ENCODE results near the gene RASGEF1C. TPM values are rescaled to one million over a fixed set of nuclear protein-coding genes. Genes with fewer than 3 reads are reported as not detected.

Gene RASGEF1C
- total RNA-seq, 1 donor from 2014 or later, result not detected

DNA sequence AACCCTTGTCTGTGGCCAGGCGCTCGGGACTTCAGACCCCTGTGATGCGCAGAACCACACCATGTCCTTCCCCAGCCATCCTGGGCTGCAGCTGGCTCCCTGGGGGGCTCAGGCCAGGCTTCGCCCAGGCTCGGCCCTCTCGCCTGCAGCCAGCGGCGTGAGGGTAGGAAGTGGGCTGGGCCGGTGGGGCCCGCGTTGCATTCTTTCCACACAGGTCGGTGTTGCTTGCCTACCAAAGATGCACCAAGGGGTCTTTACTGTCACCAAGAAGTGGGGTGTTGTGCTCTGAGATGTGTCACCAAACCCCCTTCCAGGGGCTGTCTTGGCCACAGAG lies 89.1 kb downstream of the RASGEF1C start:
- H3K4me1 Mint-ChIP-seq (ENCODE audit: low read depth), result no peaks in the 10 kb centered on the region
- H3K4me3 Mint-ChIP-seq (ENCODE audit: unreplicated experiment), result no peak overlapping the region
- no peaks in the 10 kb centered on the region for H3K9me3 Mint-ChIP-seq (ENCODE audit: low read depth)
- H3K36me3 Mint-ChIP-seq (ENCODE audit: low read depth), result no peaks in the 10 kb centered on the region
- no peak for DNase-seq (ENCODE audit: low spot score)
- H3K27ac Mint-ChIP-seq (ENCODE audit: unreplicated experiment), result no peak overlapping the region
- peaks cover 20% of the 10 kb centered on the region for H3K27me3 Mint-ChIP-seq (ENCODE audit: low read depth)
- TF ChIP-seq, protein P1, sequence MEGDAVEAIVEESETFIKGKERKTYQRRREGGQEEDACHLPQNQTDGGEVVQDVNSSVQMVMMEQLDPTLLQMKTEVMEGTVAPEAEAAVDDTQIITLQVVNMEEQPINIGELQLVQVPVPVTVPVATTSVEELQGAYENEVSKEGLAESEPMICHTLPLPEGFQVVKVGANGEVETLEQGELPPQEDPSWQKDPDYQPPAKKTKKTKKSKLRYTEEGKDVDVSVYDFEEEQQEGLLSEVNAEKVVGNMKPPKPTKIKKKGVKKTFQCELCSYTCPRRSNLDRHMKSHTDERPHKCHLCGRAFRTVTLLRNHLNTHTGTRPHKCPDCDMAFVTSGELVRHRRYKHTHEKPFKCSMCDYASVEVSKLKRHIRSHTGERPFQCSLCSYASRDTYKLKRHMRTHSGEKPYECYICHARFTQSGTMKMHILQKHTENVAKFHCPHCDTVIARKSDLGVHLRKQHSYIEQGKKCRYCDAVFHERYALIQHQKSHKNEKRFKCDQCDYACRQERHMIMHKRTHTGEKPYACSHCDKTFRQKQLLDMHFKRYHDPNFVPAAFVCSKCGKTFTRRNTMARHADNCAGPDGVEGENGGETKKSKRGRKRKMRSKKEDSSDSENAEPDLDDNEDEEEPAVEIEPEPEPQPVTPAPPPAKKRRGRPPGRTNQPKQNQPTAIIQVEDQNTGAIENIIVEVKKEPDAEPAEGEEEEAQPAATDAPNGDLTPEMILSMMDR (IDR thresholded peaks at IDR 0.05), result no peak

DNA sequence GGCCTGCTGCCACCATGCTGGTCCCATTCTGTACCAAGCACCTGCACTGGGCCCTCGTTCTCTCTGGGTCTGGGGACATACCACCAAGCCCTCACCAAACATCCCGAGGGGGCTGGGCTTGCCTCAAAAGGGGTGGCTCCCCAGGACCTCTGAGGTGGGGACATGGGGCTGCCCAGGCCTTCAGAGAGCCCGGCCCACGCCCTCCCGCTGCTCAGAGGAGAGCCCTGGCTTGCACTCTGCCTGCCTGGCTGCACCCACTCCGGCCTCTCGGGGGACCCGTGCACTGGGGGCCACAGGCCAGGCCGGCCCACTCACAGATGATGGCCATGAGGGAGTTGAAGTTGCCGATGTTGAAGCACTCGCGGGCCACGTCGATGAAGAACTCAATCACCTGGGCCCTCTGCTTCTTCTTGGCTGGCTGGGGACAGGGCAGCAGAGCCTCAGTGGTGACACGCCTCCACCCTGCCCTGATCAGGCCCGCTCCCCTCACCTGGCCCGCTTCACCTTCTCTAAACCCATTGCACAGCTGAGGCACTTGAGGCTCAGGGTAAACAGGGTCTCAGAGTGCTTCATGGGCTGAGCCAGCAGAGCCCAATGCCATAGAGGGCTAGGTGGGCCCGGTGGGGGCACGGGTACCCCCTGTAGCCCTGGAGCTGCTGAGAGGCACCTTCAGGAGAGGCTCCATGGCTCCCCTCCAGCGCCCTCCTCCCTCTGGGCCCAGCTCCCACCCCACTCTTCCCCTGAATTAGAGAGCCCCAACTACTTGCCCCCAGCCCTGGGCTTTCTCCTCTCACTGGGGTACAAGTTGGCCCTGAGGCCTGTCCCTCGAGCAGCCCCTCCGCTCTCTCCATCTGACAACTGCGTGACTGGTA lies 89.7 kb downstream of the RASGEF1C start:
- TF ChIP-seq, protein P1 (IDR thresholded peaks at IDR 0.05), result no peak
- DNase-seq (ENCODE audit: low spot score), result no peak
- Mint-ChIP-seq H3K36me3 (ENCODE audit: low read depth) (no peaks in the 10 kb centered on the region), H3K9me3 (ENCODE audit: low read depth) (no peaks in the 10 kb centered on the region), H3K27me3 (ENCODE audit: low read depth) (peaks cover 18% of the 10 kb centered on the region), H3K27ac (ENCODE audit: unreplicated experiment) (no peak overlapping the region), H3K4me1 (ENCODE audit: low read depth) (no peaks in the 10 kb centered on the region), H3K4me3 (ENCODE audit: unreplicated experiment) (no peak overlapping the region)

DNA sequence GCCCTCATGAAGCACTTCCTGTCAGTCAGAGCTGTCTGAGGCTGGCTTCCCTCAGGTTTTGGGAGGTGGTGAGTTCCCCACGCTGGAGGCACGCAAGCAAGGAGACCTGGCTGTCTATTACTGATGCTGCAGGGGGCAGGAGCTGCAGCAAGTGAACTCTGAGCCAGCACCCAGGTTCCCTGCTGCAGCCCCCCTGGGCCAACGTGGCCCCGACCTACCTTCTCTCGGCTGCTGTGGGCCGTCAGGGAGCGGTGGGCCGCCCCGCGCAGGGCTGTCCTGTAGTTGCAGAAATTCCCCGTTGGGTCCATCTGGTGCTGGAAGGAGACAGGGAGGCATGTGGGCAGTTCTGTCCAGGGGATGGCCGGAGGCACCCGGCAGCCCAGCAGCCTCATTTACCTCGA lies 90.6 kb downstream of the RASGEF1C start:
- TF ChIP-seq, protein P1 (IDR thresholded peaks at IDR 0.05), result no peak
- H3K4me1 Mint-ChIP-seq (ENCODE audit: low read depth), result no peaks in the 10 kb centered on the region
- H3K36me3 Mint-ChIP-seq (ENCODE audit: low read depth), result no peaks in the 10 kb centered on the region
- no peak overlapping the region for H3K4me3 Mint-ChIP-seq (ENCODE audit: unreplicated experiment)
- no peaks in the 10 kb centered on the region for H3K9me3 Mint-ChIP-seq (ENCODE audit: low read depth)
- no peak for DNase-seq (ENCODE audit: low spot score)
- H3K27ac Mint-ChIP-seq (ENCODE audit: unreplicated experiment), result no peak overlapping the region
- peaks cover 11% of the 10 kb centered on the region for H3K27me3 Mint-ChIP-seq (ENCODE audit: low read depth)

DNA sequence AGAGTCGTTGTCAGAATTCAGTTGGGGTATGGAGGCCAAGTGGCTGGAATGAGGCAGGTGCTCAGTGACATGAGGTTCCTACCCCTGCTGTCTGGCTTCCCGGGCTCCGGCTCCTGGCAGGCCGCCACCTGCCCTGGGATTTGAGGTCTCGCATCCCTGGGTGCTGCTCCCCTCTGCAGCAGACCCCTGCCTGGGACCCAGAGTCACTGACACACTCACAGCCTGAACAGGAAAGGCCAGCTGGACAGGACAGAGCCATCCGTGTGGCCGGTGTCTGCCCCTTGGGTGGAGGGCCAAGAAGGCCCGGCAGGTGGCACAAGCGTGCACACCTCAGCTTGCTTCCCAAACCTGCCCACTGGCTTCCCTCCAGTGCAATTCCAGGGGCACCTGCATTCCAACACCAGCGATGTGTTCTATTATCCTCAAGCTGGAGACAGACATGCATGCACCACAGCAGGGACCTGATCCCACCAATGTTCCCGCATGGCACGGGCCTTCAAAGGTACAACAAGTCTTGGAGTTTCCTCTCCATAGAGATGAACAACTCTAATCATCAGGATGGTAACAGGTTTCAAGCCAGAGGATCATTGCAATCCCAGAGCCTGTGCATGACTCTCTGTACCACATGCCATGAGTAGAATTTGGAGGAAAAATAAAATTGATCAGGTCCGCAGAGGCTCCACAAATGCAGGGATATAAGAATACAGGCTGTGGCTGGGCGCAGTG lies 91.8 kb downstream of the RASGEF1C start:
- TF ChIP-seq, protein P1 (IDR thresholded peaks at IDR 0.05), result peak; percentile 18
- Mint-ChIP-seq H3K36me3 (ENCODE audit: low read depth) (no peaks in the 10 kb centered on the region), H3K4me3 (ENCODE audit: unreplicated experiment) (no peak overlapping the region), H3K4me1 (ENCODE audit: low read depth) (no peaks in the 10 kb centered on the region), H3K9me3 (ENCODE audit: low read depth) (no peaks in the 10 kb centered on the region), H3K27ac (ENCODE audit: unreplicated experiment) (no peak overlapping the region), H3K27me3 (ENCODE audit: low read depth) (peaks cover 6% of the 10 kb centered on the region)
- no peak for DNase-seq (ENCODE audit: low spot score)

DNA sequence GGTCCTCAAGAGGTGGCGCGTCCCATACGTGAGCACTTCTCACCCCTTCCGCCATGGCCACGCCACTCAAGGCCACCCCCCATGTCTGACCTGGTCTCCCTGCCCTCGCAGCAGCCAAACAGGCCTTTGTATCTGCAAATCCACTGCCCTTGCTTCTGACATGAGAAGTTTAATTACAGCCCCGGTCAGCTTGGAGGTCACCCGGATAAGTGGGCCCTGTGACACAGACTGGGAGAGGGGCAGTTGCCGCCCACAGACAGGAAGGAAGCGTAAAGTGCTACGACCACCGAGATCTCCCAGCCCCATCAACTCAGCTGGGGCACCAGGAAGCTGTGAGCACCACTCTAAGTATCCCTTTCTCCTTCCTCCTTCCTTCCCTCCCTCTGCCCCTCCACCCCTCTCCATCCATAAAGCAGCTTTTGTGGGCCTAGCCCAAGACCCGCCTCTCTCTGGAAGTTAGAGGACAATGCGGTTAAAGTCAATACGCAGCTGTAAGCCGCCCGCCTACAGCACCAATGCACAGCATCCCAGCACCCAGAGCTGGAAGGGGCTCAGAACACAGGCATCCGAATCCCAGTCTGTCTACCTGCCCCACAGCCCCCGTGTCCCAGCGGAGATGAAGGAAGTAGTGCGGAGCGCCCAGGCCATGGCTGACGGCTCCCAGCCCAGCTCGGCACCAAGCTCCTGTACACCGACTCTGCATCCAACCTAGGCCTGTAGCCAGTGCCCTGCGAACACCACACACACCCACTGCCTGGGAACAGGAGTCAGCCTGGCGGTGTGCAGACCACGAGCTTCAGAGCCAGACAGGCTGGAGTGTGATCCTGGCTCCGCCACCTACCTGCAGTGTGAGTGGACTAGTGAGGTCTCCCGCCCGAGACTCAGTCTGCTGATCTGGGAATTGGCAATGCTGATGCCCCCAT lies 92.7 kb downstream of the RASGEF1C start:
- Mint-ChIP-seq H3K27ac (ENCODE audit: unreplicated experiment) (no peak overlapping the region), H3K4me3 (ENCODE audit: unreplicated experiment) (no peak overlapping the region), H3K9me3 (ENCODE audit: low read depth) (no peaks in the 10 kb centered on the region), H3K27me3 (ENCODE audit: low read depth) (peaks cover 2% of the 10 kb centered on the region), H3K36me3 (ENCODE audit: low read depth) (no peaks in the 10 kb centered on the region), H3K4me1 (ENCODE audit: low read depth) (no peaks in the 10 kb centered on the region)
- DNase-seq (ENCODE audit: low spot score), result no peak
- TF ChIP-seq, protein P1 (IDR thresholded peaks at IDR 0.05), result no peak
